ENCODE measurements around the gene KCNK17. TPM values are rescaled to one million over a fixed set of nuclear protein-coding genes. Genes with fewer than 3 reads are reported as not detected.

KCNK17 gene
- total RNA-seq, 1 donor from 2014 or later = not detected

DNA sequence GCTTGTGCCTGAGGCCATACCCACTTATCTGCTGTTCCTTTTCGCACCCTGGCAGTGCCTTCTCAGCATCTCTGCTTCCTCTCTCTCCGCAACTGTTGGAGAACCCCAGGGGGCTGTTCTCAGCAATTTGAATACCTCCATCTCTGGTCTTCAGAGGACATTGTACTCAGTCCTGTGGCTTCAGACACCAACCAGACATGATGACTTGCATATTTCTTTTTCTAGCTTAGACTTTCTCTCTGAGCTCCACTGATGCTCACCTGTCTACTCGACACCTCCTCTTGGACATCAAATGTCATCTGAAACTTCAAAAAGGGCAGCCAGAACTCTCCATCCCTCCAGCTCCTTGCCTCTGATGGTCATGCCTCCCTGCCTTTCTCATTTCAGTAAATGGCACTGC, 27.1 kb upstream of the KCNK17 start:
- peaks cover 14 to 42% of the 10 kb centered on the region in 2 donors for H3K4me1 ChIP-seq
- H3K27ac ChIP-seq = peak overlapping the region in 1 of 2 donors; percentile 75
- TF ChIP-seq CTCF (IDR thresholded peaks at IDR 0.05) = no peak
- no peaks in the 10 kb centered on the region for H3K27me3 ChIP-seq
- no peaks in the 10 kb centered on the region for H3K9me3 ChIP-seq
- no peak for DNase-seq (ENCODE audit: low spot score in 2 of 2)
- no peaks in the 10 kb centered on the region for H3K36me3 ChIP-seq
- intact Hi-C loops (cut with DNase I) = loop anchor here (10.0 kb wide), 2 partner anchors 543 to 1733 kb away; partner anchors contain the start of genes NFYA and OARD1
- no peak overlapping the region for H3K4me3 ChIP-seq

DNA sequence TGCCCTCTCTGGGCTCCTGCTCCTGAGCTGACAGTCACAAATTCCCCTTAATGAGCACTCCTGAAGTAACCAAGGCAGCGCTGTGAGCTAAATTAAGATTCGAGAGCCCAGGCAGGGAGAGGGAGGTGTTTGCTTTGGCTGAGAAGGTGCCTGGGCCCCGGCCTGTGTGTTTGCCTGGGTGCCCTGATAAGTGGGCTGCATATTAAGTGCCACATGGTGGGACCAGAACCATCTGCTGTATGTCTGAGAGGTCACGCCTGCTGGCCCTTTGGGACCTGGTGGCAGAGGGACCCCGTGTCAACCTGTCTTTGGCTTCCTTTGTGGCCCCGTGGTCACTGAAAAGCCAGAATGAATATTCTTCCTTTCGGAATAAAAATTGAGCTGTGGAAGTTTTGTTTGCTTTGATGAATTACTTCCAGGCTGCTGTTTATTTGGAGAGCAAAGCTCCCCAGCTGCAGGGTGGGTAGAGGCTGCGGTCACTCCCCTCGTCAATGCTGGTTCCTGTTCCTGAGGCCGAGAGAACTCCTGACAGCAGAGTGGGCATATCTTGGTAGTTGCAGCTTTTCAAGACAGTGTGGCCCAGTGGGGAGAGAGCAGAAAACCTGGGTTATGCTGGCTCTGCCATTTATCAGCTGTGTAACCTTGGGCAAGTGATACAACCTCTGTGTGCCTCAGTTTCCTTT, 25.8 kb upstream of the KCNK17 start:
- Histone ChIP-seq H3K36me3 (no peaks in the 10 kb centered on the region), H3K4me3 (peak overlapping the region in 1 of 2 donors; percentile 5), H3K4me1 (peaks cover 14 to 39% of the 10 kb centered on the region in 2 donors), H3K9me3 (no peaks in the 10 kb centered on the region), H3K27ac (peak overlapping the region; percentile 61 to 75), H3K27me3 (no peaks in the 10 kb centered on the region)
- DNase-seq (ENCODE audit: low spot score in 2 of 2) = no peak
- no peak for TF ChIP-seq CTCF (IDR thresholded peaks at IDR 0.05)
- intact Hi-C loops (cut with DNase I) = loop anchor here (2.0 to 10.0 kb wide), 3 partner anchors 25 to 1735 kb away; partner anchors contain the start of genes KCNK17, NFYA and OARD1

GRCh38 chr6:39339096-39339867, 25.1 kb upstream of the KCNK17 start:
- no peaks in the 10 kb centered on the region for H3K9me3 ChIP-seq
- intact Hi-C loops (cut with DNase I) = loop anchor here (2.0 kb wide), 1 partner anchor 24 kb away; the partner anchor contains the start of gene KCNK17
- peak overlapping the region in 1 of 2 donors; percentile 5 for H3K4me3 ChIP-seq
- peak overlapping the region; percentile 61 to 75 for H3K27ac ChIP-seq
- H3K27me3 ChIP-seq = no peaks in the 10 kb centered on the region
- peaks cover 14 to 32% of the 10 kb centered on the region in 2 donors for H3K4me1 ChIP-seq
- no peaks in the 10 kb centered on the region for H3K36me3 ChIP-seq
- no peak for TF ChIP-seq CTCF (IDR thresholded peaks at IDR 0.05)
- DNase-seq (ENCODE audit: low spot score in 2 of 2) = no peak

GRCh38 chr6:39338397-39338796, 24.2 kb upstream of the KCNK17 start:
- Histone ChIP-seq H3K4me3 (no peak overlapping the region), H3K27me3 (no peaks in the 10 kb centered on the region), H3K4me1 (peaks cover 13 to 30% of the 10 kb centered on the region in 2 donors), H3K27ac (no peak overlapping the region), H3K9me3 (no peaks in the 10 kb centered on the region), H3K36me3 (no peaks in the 10 kb centered on the region)
- no peak for DNase-seq (ENCODE audit: low spot score in 2 of 2)
- intact Hi-C loops (cut with DNase I) = loop anchor here (2.0 kb wide), 1 partner anchor 24 kb away; the partner anchor contains the start of gene KCNK17
- TF ChIP-seq CTCF (IDR thresholded peaks at IDR 0.05) = no peak

DNA sequence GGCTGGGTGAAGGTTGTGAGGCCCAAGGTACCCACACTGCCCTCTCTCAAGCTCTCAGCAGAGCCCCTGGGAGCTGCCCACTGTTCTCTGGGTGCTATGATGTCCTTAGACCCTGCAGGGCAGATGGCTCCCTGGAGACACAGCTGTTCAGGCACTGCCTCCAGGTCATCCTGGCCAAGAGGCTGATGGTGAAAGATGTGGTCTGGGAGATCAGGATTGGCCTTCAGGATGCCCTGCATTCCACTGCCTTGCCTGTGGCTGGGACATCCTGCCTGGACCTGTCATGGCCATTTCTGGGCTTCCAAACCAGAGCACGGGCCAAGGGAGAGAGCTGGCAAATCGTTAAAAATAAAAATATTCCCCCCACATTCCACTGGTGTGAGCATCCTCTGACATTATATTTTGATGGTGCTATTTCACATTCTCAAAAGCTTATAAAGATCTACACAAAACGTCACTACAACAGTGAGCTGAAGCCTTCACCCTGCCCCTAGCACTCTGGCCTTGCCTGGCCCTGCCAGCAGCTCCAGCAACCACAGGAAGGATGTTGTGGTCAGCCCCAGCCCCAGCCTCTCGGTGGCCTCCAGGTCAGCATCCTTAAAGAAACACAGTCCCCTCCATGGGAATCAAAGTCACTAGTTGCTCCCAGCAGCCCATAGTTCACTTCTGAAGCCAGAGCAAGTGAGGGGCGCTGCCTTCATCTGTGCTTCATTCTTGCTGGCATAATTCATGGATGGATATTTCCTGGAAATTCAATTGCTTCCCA, 21.7 kb upstream of the KCNK17 start:
- Histone ChIP-seq H3K36me3 (no peaks in the 10 kb centered on the region), H3K4me1 (peaks cover 6 to 22% of the 10 kb centered on the region in 2 donors), H3K4me3 (no peak overlapping the region), H3K9me3 (no peaks in the 10 kb centered on the region), H3K27ac (peak overlapping the region; percentile 6 to 50), H3K27me3 (no peaks in the 10 kb centered on the region)
- no peak for TF ChIP-seq CTCF (IDR thresholded peaks at IDR 0.05)
- DNase-seq (ENCODE audit: low spot score in 2 of 2) = no peak
- intact Hi-C loops (cut with DNase I) = no loop called here
